Measurements from ENCODE around the gene ARID2. TPM values are rescaled to one million over a fixed set of nuclear protein-coding genes. Genes with fewer than 3 reads are reported as not detected.

Gene ARID2
- total and polyA plus RNA-seq, 2 of the 13 experiments (the other 11 are each of a cell fraction or from before 2014, with no cell fraction given), result 15.9 to 22.2 TPM

- Histone ChIP-seq H3K27me3 (ENCODE audit: control insufficient read depth in 1 of 2, insufficient read depth in 2 of 2, low read length in 2 of 2) (no peaks in the 10 kb centered on the region), H3K4me2 (ENCODE audit: low read depth, low read length) (no peak overlapping the region), H2AFZ (ENCODE audit: low read length) (no peak overlapping the region), H3K79me2 (ENCODE audit: insufficient read depth, low read length) (no peaks in the 10 kb centered on the region), H3K4me3 (replicated peaks in 1 of 3; ENCODE audit: insufficient read depth in 1 of 3, low read depth in 2 of 3, low read length in 3 of 3) (no peak overlapping the region), H3K9ac (ENCODE audit: insufficient read depth, low read depth, low read length) (no peak overlapping the region), H3K4me1 (ENCODE audit: insufficient read depth, low read length) (no peaks in the 10 kb centered on the region), H3K27ac (ENCODE audit: extremely low read length, insufficient read depth, low read length) (no peak overlapping the region), H4K20me1 (ENCODE audit: insufficient read depth, low read length) (no peaks in the 10 kb centered on the region), H3K36me3 (replicated peaks in 1 of 2; ENCODE audit: control insufficient read depth in 1 of 2, insufficient read depth in 2 of 2, low read length in 2 of 2) (peaks cover 1 to 11% of the 10 kb centered on the region in 2 experiments; a peak in 3 of 5 replicates), H3K9me3 (ENCODE audit: low read length) (no peaks in the 10 kb centered on the region)
- no TSS peak for BruUV-seq (replicated peaks)
- no peak for FAIRE-seq
- ChIA-PET POLR2A (no interaction called here), CTCF (ENCODE audit: low intra/inter-chr PET ratio, low total read pairs) (no interaction called here)
- intact Hi-C loops (cut with micrococcal nuclease; ENCODE audit: unreplicated experiment), result no loop called here
- in situ Hi-C loops (cut with HindIII; ENCODE audit: extremely low pct_ligation_motif_present, low pct_unique_long_range_greater_than_20kb), result no loop called here
- DNase-seq (ENCODE audit: low spot score), result no peak
- no peak for ATAC-seq
- WGBS (ENCODE audit: low lambda C conversion rate), result 94% methylated on average over 4 of the region's 4 CpGs
- TF ChIP-seq ZNF773 (CRISPR knock-in tag; IDR thresholded peaks at IDR 0.05; ENCODE audit: borderline replicate concordance) (no peak), USF2 (IDR thresholded peaks at IDR 0.05; ENCODE audit: low read depth, low read length) (no peak), USF2 (CRISPR knock-in tag; IDR thresholded peaks at IDR 0.05; ENCODE audit: borderline replicate concordance) (no peak), MAFG (CRISPR knock-in tag; IDR thresholded peaks at IDR 0.05) (no peak), ZFP90 (CRISPR knock-in tag; IDR thresholded peaks at IDR 0.05; ENCODE audit: borderline replicate concordance) (no peak), DMTF1 (CRISPR knock-in tag; IDR thresholded peaks at IDR 0.05) (no peak), GFI1 (CRISPR knock-in tag; IDR thresholded peaks at IDR 0.05; ENCODE audit: borderline replicate concordance) (no peak), NR0B2 (CRISPR knock-in tag; IDR thresholded peaks at IDR 0.05) (no peak), ZBTB3 (CRISPR knock-in tag; IDR thresholded peaks at IDR 0.05; ENCODE audit: borderline replicate concordance, low read depth) (no peak), NFKB2 (CRISPR knock-in tag; IDR thresholded peaks at IDR 0.05; ENCODE audit: borderline replicate concordance) (no peak), HCFC1 (IDR thresholded peaks at IDR 0.05; ENCODE audit: low read depth, low read length) (no peak), SKIL (CRISPR knock-in tag; IDR thresholded peaks at IDR 0.05; ENCODE audit: borderline replicate concordance) (no peak), ZBTB4 (CRISPR knock-in tag; IDR thresholded peaks at IDR 0.05; ENCODE audit: borderline replicate concordance) (no peak), DMAP1 (CRISPR knock-in tag; IDR thresholded peaks at IDR 0.05) (no peak)
Observed at GRCh38 chr12:45907955-45908354, 178.4 kb downstream of the ARID2 start.

Measured in HepG2 (cell line).